HepG2 (cell line): ENCODE measurements around the gene LEMD2. TPM values are rescaled to one million over a fixed set of nuclear protein-coding genes. Genes with fewer than 3 reads are reported as not detected.

Source experiments
- ATAD3A ChIP-seq: sonication (generic); formaldehyde crosslinking; IDR thresholded peaks from 2 replicates; pipeline ENCODE4 v1.4.0; 2020; ENCODE audit warnings: missing genetic modification reagents
- ATF7 ChIP-seq, 2 experiments: fragments of 450-650 bp in 1 of 2; sonication (generic) in 1 of 2; formaldehyde crosslinking in 1 of 2; IDR thresholded peaks; 2 replicates each; pipeline versions ENCODE4 v1.4.0 to v1.6.1; 2016 to 2020; ENCODE audit warnings: antibody characterized with exemption in 1 of 2, mild to moderate bottlenecking in 1 of 2, missing genetic modification reagents in 1 of 2
- BRF2 ChIP-seq: sonication (generic); formaldehyde crosslinking; IDR thresholded peaks from 2 replicates; pipeline ENCODE4 v1.8.1; 2022; ENCODE audit warnings: mild to moderate bottlenecking, missing genetic modification reagents
- CBX2 ChIP-seq, 2 experiments: fragments of 200-600 bp in 1 of 2; sonication (generic); formaldehyde crosslinking in 1 of 2; IDR thresholded peaks; 2 replicates each; pipeline versions ENCODE4 v1.7.0 to v1.8.1; 2018 to 2022; ENCODE audit warnings: low read depth in 2 of 2, low read length in 1 of 2, mild to moderate bottlenecking in 1 of 2, missing genetic modification reagents in 1 of 2
- CENPX ChIP-seq: sonication (generic); formaldehyde crosslinking; IDR thresholded peaks from 2 replicates; pipeline ENCODE4 v1.9.0; 2021; ENCODE audit warnings: mild to moderate bottlenecking, missing genetic modification reagents, moderate library complexity
- ELF3 ChIP-seq: IDR thresholded peaks from 2 replicates; pipeline ENCODE4 v1.6.1; 2016; ENCODE audit warnings: missing genetic modification reagents, missing compliant biosample characterization
- ELK4 ChIP-seq: sonication (generic); formaldehyde crosslinking; IDR thresholded peaks from 2 replicates; pipeline ENCODE4 v1.9.0; 2021; ENCODE audit warnings: missing genetic modification reagents, borderline replicate concordance
- MIER2 ChIP-seq: IDR thresholded peaks from 2 replicates; pipeline ENCODE4 v1.6.1; 2016; ENCODE audit warnings: missing biosample characterization, missing genetic modification reagents
- MIXL1 ChIP-seq: IDR thresholded peaks from 2 replicates; pipeline ENCODE4 v1.6.1; 2016
- SATB2 ChIP-seq: sonication (generic); formaldehyde crosslinking; IDR thresholded peaks from 2 replicates; pipeline ENCODE4 v1.5.0; 2020; ENCODE audit warnings: missing genetic modification reagents
- SIX4 ChIP-seq: sonication (generic); formaldehyde crosslinking; IDR thresholded peaks from 2 replicates; pipeline ENCODE4 v1.4.0; 2020; ENCODE audit warnings: missing genetic modification reagents
- SNRNP70 ChIP-seq: fragments of 200-400 bp; formaldehyde crosslinking; IDR thresholded peaks from 2 replicates; pipeline ENCODE4 v1.6.1; 2017; ENCODE audit warnings: mild to moderate bottlenecking, low read depth, low read length, moderate library complexity
- SP4 ChIP-seq: sonication (generic); formaldehyde crosslinking; IDR thresholded peaks from 2 replicates; pipeline ENCODE4 v1.8.1; 2023; ENCODE audit warnings: mild to moderate bottlenecking, missing genetic modification reagents
- SRSF4 ChIP-seq: fragments of 200-400 bp; formaldehyde crosslinking; IDR thresholded peaks from one replicate; pipeline ENCODE4 v1.6.1; 2018; ENCODE audit warnings: mild to moderate bottlenecking, low read depth, low read length, moderate library complexity; ENCODE audit not compliant: poor library complexity, severe bottlenecking
- SRY ChIP-seq: sonication (generic); formaldehyde crosslinking; IDR thresholded peaks from 2 replicates; pipeline ENCODE4 v1.8.0; 2022; ENCODE audit warnings: mild to moderate bottlenecking, missing genetic modification reagents
- THAP11 ChIP-seq: IDR thresholded peaks from 2 replicates; pipeline ENCODE4 v1.6.1; 2016; ENCODE audit warnings: missing biosample characterization, missing genetic modification reagents
- THYN1 ChIP-seq: sonication (generic); formaldehyde crosslinking; IDR thresholded peaks from 2 replicates; pipeline ENCODE4 v1.8.1; 2023; ENCODE audit warnings: low read depth, mild to moderate bottlenecking, moderate library complexity, missing genetic modification reagents, borderline replicate concordance
- ZNF674 ChIP-seq: sonication (generic); formaldehyde crosslinking; IDR thresholded peaks from 2 replicates; pipeline ENCODE4 v1.5.0; 2020; ENCODE audit warnings: low read depth, mild to moderate bottlenecking, missing genetic modification reagents
- ZSCAN21 ChIP-seq: sonication (generic); formaldehyde crosslinking; IDR thresholded peaks from 2 replicates; pipeline ENCODE4 v1.8.0; 2022; ENCODE audit warnings: mild to moderate bottlenecking, missing genetic modification reagents, moderate library complexity, borderline replicate concordance
- polyA plus RNA-seq, 8 experiments: library from polyadenylated mRNA; depleted of rRNA in 3 of 8; stranded (reverse) in 7 of 8; unstranded in 1 of 8; fragments of >200 nt; fragmentation: Illumina TruSeq in 4 of 8; extraction: Trizol in 4 of 8; gene quantifications; 2 replicates each; pipeline versions ENCODE4 v1.2.1 to v1.2.3, GENCODE V29; 2011 to 2016; ENCODE audit warnings: low read depth in 4 of 8, missing spikeins in 1 of 8, mixed read lengths in 1 of 8; ENCODE audit not compliant: insufficient read depth in 1 of 8
- total RNA-seq, 5 experiments: library from RNA; depleted of rRNA; stranded (reverse); fragments of >200 nt; fragmentation: Illumina TruSeq; extraction: Trizol; gene quantifications; 2 replicates each; pipeline ENCODE4 v1.2.3, GENCODE V29; 2016; ENCODE audit warnings: low read depth in 1 of 5
- TF ChIP-seq, protein P1 (sequence below): sonication (generic); formaldehyde crosslinking; IDR thresholded peaks from 2 replicates; pipeline ENCODE4; 2020; ENCODE audit warnings: missing genetic modification reagents, mild to moderate bottlenecking, borderline replicate concordance
- TF ChIP-seq, protein P2 (sequence below): sonication (generic); formaldehyde crosslinking; IDR thresholded peaks from 2 replicates; pipeline ENCODE4 v1.5.0; 2020; ENCODE audit warnings: mild to moderate bottlenecking, missing genetic modification reagents

The LEMD2 gene
- total and polyA plus RNA-seq, 2 of the 13 experiments (the other 11 are each of a cell fraction or from before 2014, with no cell fraction given): 45.2 to 62.9 TPM

DNA sequence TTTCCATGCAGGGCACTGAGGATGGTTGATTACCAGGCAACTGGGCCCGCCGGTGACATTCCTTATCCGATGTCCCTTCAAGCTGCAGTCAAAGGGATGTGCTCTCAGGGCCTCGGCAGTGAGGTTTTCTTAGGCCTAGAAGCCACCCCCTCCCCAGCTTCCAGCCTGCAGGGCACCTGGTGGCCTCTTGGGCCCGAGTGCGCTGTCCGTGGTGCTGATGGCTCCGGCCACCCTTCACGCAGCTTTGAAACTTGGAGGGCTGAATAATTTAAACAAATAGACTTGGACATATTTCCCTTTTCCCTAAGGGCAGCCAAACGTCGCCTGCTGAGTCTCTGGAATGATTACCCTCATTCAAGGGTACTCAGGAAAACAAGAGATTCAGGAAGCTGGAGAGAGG, 23.7 kb upstream of the LEMD2 start (continued):
- TF ChIP-seq ELK4 (no peak), SATB2 (CRISPR knock-in tag) (peak; percentile 85; the same call in 1 of the 2 replicates), CBX2 (IDR thresholded peaks at IDR 0.05; ENCODE audit: low read depth, low read length) (no peak), CBX2 (CRISPR knock-in tag; IDR thresholded peaks at IDR 0.05; ENCODE audit: low read depth) (no peak), ZNF674 (CRISPR knock-in tag) (no peak), THAP11 (CRISPR knock-in tag) (peak; percentile 72; the same call in 1 of the 2 replicates), BRF2 (CRISPR knock-in tag) (no peak), ELF3 (CRISPR knock-in tag) (peak; percentile 80), SRSF4 (no peak), SP4 (CRISPR knock-in tag) (peak; percentile 52; the same call in 1 of the 2 replicates), SNRNP70 (no peak), ZSCAN21 (CRISPR knock-in tag) (peak; percentile 61; the same call in 1 of the 2 replicates), MIXL1 (CRISPR knock-in tag) (peak; percentile 81), CENPX (no peak), SRY (CRISPR knock-in tag) (peak; percentile 93; the same call in 1 of the 2 replicates), SIX4 (CRISPR knock-in tag) (0 out of 2 replicates have a peak, but pooled peaks have one; percentile 72), ATF7 (IDR thresholded peaks at IDR 0.05) (no peak), ATF7 (CRISPR knock-in tag; IDR thresholded peaks at IDR 0.05) (no peak), MIER2 (CRISPR knock-in tag) (peak; percentile 99), THYN1 (CRISPR knock-in tag) (no peak), ATAD3A (CRISPR knock-in tag) (peak; percentile 90)
- TF ChIP-seq, protein P1, sequence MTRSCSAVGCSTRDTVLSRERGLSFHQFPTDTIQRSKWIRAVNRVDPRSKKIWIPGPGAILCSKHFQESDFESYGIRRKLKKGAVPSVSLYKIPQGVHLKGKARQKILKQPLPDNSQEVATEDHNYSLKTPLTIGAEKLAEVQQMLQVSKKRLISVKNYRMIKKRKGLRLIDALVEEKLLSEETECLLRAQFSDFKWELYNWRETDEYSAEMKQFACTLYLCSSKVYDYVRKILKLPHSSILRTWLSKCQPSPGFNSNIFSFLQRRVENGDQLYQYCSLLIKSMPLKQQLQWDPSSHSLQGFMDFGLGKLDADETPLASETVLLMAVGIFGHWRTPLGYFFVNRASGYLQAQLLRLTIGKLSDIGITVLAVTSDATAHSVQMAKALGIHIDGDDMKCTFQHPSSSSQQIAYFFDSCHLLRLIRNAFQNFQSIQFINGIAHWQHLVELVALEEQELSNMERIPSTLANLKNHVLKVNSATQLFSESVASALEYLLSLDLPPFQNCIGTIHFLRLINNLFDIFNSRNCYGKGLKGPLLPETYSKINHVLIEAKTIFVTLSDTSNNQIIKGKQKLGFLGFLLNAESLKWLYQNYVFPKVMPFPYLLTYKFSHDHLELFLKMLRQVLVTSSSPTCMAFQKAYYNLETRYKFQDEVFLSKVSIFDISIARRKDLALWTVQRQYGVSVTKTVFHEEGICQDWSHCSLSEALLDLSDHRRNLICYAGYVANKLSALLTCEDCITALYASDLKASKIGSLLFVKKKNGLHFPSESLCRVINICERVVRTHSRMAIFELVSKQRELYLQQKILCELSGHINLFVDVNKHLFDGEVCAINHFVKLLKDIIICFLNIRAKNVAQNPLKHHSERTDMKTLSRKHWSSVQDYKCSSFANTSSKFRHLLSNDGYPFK (CRISPR knock-in tag): 0 out of 2 replicates have a peak, but pooled peaks have one; percentile 39
- TF ChIP-seq, protein P2, sequence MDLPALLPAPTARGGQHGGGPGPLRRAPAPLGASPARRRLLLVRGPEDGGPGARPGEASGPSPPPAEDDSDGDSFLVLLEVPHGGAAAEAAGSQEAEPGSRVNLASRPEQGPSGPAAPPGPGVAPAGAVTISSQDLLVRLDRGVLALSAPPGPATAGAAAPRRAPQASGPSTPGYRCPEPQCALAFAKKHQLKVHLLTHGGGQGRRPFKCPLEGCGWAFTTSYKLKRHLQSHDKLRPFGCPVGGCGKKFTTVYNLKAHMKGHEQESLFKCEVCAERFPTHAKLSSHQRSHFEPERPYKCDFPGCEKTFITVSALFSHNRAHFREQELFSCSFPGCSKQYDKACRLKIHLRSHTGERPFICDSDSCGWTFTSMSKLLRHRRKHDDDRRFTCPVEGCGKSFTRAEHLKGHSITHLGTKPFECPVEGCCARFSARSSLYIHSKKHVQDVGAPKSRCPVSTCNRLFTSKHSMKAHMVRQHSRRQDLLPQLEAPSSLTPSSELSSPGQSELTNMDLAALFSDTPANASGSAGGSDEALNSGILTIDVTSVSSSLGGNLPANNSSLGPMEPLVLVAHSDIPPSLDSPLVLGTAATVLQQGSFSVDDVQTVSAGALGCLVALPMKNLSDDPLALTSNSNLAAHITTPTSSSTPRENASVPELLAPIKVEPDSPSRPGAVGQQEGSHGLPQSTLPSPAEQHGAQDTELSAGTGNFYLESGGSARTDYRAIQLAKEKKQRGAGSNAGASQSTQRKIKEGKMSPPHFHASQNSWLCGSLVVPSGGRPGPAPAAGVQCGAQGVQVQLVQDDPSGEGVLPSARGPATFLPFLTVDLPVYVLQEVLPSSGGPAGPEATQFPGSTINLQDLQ (CRISPR knock-in tag): no peak
